SH-SY5Y (cell line): ENCODE measurements around the gene LONRF2.

Experiments used
- GATA2 ChIP-seq: IDR thresholded peaks from 2 replicates; pipeline ENCODE4 v1.6.1; 2011; ENCODE audit warnings: mild to moderate bottlenecking, low read depth, low read length
- GATA3 ChIP-seq: IDR thresholded peaks from 2 replicates; pipeline ENCODE4 v1.6.1; 2011; ENCODE audit warnings: low read depth, mild to moderate bottlenecking, low read length, moderate library complexity

The LONRF2 gene

GRCh38 chr2:100257939-100258338 is 64.4 kb downstream of the LONRF2 start:
- TF ChIP-seq GATA2, result no peak
- no peak for TF ChIP-seq GATA3

- TF ChIP-seq GATA2 (no peak), GATA3 (no peak)
Observed at GRCh38 chr2:100256849-100257248, 65.5 kb downstream of the LONRF2 start.

DNA sequence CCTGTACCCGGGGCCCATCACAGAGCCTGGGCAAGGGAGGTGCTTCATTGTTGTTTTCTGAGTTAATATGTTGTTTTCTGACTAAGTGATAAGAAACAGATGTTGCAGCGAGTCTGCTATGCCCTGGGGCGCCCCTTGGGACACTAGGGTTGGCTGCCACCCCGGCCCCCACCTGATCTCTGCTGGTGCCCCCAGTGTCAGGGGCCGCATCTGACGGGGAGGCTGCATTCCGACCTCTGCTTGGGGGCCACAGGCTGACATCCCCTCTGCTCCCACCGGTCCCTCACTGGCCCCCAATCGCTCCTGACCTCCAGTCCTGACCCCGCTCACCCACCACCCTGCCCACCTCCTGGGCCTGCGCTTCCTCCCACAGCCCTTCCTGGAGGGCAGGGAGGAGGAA is 65.9 kb downstream of the LONRF2 start:
- TF ChIP-seq GATA3 (no peak), GATA2 (no peak)

DNA sequence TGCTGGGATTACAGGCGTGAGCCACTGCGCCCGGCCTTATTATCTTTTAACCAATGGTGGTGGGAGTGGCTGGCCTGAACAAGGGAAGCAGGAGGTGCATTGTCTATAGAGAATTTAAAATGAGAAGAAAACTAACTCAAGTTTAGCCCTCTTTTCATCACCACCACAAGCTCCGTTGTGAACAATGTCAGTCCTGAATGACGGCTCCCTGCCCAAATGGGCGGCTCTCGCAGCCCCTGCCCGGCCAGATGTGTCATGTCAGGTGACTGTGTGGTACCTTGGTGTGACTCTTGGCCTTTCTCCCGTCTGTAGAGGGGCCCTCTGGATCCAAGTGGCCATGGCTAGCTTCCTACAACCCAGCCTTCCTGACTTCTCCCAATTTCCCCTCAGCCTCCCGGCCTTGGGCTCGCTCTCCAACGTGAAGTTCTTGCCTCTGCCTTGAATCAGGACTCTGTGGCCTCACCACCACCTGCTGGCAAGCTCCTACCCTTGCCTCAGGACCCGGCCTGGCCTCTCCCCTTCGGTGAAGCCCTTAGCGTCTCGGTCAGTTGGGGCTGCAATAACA is 67.6 kb downstream of the LONRF2 start:
- TF ChIP-seq GATA3 (no peak), GATA2 (no peak)

DNA sequence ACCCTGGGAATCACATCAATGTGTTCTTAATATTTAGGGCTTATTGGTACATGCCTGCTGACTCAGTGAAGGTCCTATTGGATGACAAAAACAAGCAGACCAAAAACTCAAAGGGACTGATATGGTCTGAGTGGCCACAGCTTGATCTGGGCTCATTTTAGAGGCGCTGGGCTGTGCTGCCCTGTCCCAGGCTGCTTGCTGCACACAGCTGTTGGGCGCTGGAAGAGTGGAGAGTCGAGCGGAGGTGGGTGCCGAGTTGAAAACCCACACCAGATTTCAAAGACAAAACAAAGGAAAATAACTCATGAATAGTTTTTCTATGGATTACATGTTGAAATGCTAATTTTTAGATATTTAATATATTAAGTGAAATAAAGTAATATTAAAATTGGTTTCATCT is 68.5 kb downstream of the LONRF2 start:
- TF ChIP-seq GATA2 (no peak), GATA3 (no peak)

- TF ChIP-seq GATA3 (no peak), GATA2 (no peak)
Observed at GRCh38 chr2:100252811-100253698, 69.2 kb downstream of the LONRF2 start.

DNA sequence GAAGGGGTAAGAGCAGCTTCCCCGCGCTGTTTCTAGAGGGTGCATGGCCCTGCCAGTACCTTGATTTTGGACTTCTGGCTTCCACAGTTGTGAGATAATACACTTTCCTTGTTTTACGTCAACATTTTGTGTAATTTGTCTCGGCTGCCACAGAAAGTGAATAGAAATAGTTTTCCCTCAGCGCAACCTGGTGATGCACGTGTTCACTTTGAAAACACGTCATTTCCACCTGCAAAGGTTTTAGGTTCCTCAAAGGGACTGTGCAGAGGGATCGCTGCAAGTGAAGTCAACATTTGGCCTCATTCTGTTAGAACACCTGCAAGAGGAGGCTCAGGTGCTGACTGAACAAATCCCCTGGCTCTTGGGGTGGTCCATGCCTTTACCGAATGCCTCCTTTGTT is 71.7 kb downstream of the LONRF2 start:
- TF ChIP-seq GATA2, result no peak
- no peak for TF ChIP-seq GATA3

DNA sequence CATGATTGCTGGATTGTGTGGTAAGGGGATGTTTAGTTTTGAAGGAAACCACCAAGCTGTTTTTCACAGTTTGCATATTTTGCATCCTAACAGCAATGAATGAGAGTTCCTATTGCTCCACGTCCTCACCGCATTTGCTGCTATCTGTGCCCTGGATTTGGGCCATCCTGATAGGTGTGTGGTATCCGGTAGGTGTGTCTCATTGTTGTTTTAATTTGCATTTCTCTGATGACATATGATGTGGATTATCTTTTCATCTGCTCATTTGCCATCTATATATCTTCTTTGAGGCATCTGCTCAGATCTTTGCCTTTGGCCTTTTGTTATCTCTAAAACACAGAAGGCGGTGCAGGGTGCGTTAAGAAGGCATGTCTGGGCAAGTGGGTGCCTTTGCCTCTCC is 73.3 kb downstream of the LONRF2 start:
- TF ChIP-seq GATA2, result peak; percentile 47; the same call in 1 of the 2 replicates
- no peak for TF ChIP-seq GATA3

DNA sequence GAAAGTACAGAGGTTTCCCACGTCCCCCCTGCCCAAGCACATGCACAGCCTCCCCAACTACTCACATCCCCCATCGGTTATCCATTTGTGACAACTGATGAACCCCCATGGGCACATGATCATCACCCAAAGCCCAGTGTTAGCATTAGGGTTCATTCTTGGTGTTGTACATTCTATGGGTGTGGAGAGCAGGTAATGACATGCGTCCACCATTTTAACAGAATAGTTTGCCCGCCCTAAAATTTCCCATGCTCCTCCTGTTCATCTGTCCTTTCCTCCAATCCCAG is 74.3 kb downstream of the LONRF2 start:
- TF ChIP-seq GATA3 (no peak), GATA2 (no peak)

GRCh38 chr2:100247256-100248043 is 74.9 kb downstream of the LONRF2 start:
- TF ChIP-seq GATA3, result no peak
- TF ChIP-seq GATA2, result no peak

DNA sequence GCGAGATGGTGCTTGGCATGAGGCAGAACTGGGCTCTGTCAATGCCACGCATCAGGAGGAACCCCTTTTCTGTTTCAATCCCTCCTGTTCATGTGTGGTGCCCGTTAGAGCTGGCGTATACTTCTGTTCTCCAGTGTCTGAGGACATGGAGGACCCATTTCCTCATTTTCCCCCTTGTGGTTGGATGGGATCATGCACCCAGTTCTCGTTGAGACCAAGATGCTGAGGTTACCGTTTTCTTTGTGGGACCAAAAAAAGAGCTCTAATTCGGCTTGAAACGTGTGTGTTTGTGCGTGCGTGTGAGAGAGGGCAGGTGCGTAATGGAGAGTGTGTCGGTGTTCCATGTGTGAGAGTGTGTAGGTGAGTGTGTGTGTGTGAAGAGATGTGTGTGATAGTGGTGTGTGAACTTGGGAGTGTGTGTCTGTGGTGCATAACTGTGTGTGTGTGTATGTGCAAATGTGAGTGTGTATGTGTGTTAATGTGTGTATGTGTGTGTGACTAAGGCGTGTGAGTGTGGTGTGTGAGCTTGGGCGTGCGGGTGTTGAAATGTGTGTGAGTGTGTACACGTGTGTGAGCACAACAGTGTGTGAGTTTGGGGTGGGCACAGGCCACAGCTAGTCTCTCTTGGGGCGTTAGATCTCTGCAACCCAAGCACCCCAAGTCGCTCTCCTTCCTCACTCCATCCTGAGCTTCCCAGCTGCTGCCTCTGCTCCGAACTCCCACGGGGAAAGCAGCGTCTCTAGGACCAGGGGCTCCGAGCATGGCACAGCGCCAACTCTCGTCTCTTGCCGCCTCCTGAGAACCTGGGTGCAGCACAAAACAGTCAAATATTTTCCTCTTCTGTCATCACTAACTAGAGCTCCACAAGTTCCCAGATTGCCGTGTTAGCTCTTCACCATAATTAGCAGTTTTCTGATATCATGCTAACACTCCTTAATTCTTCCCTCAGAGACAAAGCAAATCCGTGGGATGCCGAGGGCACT is 75.8 kb downstream of the LONRF2 start:
- no peak for TF ChIP-seq GATA3
- TF ChIP-seq GATA2, result no peak

- no peak for TF ChIP-seq GATA3
- no peak for TF ChIP-seq GATA2
Observed at GRCh38 chr2:100245681-100246080, 76.6 kb downstream of the LONRF2 start.

DNA sequence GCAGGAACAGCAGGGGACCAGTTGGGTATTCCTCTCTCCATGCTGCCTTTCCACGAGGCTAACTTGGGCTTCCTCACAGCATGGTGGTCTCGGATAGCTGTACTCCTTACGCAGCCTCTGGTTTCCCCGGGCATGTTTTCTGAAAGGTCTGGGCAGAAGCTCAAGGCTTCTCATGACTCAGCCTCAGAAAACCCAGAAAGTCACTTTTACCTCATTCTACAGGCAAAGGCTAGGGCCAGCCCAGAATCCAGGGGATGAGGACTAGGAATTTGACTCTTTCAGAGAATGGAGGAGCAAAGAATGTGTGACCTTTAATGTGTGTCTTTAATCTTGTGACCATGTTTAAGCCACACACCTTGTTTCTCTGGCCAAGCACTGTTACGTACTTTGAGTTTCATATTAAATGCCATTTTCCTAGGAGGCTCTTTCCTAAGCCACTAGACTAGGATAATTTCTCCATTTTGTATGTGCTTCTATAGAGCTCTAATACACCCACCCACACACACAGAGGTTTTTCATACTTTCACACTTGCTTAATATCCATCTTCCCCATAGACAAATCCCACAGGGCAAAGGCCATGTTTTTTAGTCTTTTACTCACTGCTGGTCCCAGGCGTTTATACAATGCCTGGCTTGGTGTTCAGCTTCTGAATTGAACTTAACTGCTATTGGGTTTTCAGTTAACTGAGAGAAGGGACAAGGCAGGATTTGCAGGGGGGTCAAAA is 77.3 kb downstream of the LONRF2 start:
- TF ChIP-seq GATA2 (no peak), GATA3 (no peak)
